ENCODE measurements around the gene KRT76.

DNA sequence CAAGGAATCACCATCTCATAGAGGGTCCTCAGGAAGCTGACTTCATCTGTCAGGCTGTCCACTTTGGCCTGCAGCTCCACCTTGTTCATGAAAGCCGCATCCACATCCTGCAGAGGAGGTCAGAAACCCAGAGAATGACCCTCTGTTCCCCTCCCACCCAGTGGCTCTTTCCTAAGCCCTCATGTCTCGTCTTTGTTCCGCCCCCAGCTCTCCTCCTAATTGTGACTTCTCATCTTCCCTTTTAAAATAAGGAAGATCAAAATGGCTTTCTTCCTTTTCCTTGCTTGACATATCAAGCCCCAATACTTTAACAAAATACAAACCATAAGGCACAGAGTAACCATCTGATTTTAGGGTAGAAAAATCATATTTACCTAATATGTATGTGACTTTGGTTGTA lies 4.4 kb downstream of the KRT76 start:
- TF ChIP-seq, protein P1, sequence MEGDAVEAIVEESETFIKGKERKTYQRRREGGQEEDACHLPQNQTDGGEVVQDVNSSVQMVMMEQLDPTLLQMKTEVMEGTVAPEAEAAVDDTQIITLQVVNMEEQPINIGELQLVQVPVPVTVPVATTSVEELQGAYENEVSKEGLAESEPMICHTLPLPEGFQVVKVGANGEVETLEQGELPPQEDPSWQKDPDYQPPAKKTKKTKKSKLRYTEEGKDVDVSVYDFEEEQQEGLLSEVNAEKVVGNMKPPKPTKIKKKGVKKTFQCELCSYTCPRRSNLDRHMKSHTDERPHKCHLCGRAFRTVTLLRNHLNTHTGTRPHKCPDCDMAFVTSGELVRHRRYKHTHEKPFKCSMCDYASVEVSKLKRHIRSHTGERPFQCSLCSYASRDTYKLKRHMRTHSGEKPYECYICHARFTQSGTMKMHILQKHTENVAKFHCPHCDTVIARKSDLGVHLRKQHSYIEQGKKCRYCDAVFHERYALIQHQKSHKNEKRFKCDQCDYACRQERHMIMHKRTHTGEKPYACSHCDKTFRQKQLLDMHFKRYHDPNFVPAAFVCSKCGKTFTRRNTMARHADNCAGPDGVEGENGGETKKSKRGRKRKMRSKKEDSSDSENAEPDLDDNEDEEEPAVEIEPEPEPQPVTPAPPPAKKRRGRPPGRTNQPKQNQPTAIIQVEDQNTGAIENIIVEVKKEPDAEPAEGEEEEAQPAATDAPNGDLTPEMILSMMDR (IDR thresholded peaks at IDR 0.05; ENCODE audit: low read depth, low read length): no peak
- no peak for TF ChIP-seq EZH2phosphoT487 (IDR thresholded peaks at IDR 0.05; ENCODE audit: low read depth)
